ENCODE results near the gene SLC25A27.

The SLC25A27 gene

GRCh38 chr6:46684771-46685170, 32.0 kb downstream of the SLC25A27 start:
- no peak for TF ChIP-seq CTCF (IDR thresholded peaks at IDR 0.05; ENCODE audit: insufficient read depth, low read length, poor library complexity, severe bottlenecking)
- no peak for TF ChIP-seq EZH2phosphoT487 (conservative IDR thresholded peaks at IDR 0.05; ENCODE audit: low read length)

GRCh38 chr6:46687619-46688097, 34.9 kb downstream of the SLC25A27 start, which contains the start of gene TDRD6:
TDRD6 (plus strand) TSS chr6:46687885; CDS start chr6:46688129, 244 bp downstream.
- no peaks in the 10 kb centered on the region for H3K9me2 ChIP-seq (replicated peaks; ENCODE audit: insufficient read depth, low read length)
- H3K36me3 ChIP-seq (ENCODE audit: low read length) = peaks cover 20% of the 10 kb centered on the region; the same call in 1 of the 2 replicates
- no peak within 1 kb of the TSS for H3K27ac ChIP-seq (ENCODE audit: low read depth, low read length)
- H2AFZ ChIP-seq (ENCODE audit: low read depth, low read length, severe bottlenecking) = no peak within 1 kb of the TSS
- H3F3A ChIP-seq (ENCODE audit: insufficient read depth) = peaks cover 12% of the 10 kb centered on the region; the same call in 1 of the 2 replicates
- TF ChIP-seq CTCF (IDR thresholded peaks at IDR 0.05; ENCODE audit: insufficient read depth, low read length, poor library complexity, severe bottlenecking) (no peak), EZH2phosphoT487 (conservative IDR thresholded peaks at IDR 0.05; ENCODE audit: low read length) (no peak)
- H4K20me1 ChIP-seq (ENCODE audit: low read depth, low read length) = no peaks in the 10 kb centered on the region
- H3K9me3 ChIP-seq (ENCODE audit: insufficient read depth, low read length) = no peaks in the 10 kb centered on the region
- no peak within 1 kb of the TSS for H3K4me2 ChIP-seq (ENCODE audit: low read depth, low read length, poor library complexity, severe bottlenecking)
- H3K4me3 ChIP-seq (ENCODE audit: insufficient read depth, low read length, poor library complexity, severe bottlenecking) = no peak within 1 kb of the TSS
- no peaks in the 10 kb centered on the region for H3K79me2 ChIP-seq (ENCODE audit: insufficient read depth, low read length)
- no peak within 1 kb of the TSS for H3K9ac ChIP-seq (ENCODE audit: low read length)
- no peaks in the 10 kb centered on the region for H3K27me3 ChIP-seq (ENCODE audit: low read length)

More at GRCh38 chr6:46684771-46685170, 32.0 kb downstream of the SLC25A27 start:
- no peaks in the 10 kb centered on the region for H3K9me3 ChIP-seq (ENCODE audit: insufficient read depth, low read length)
- no peaks in the 10 kb centered on the region for H3K9me2 ChIP-seq (replicated peaks; ENCODE audit: insufficient read depth, low read length)
- H3K4me3 ChIP-seq (ENCODE audit: insufficient read depth, low read length, poor library complexity, severe bottlenecking) = no peak overlapping the region
- H3K36me3 ChIP-seq (ENCODE audit: low read length) = peaks cover 43% of the 10 kb centered on the region; the same call in 1 of the 2 replicates
- H3K4me2 ChIP-seq (ENCODE audit: low read depth, low read length, poor library complexity, severe bottlenecking) = no peak overlapping the region
- H3F3A ChIP-seq (ENCODE audit: insufficient read depth) = peaks cover 23% of the 10 kb centered on the region; the same call in 1 of the 2 replicates
- no peaks in the 10 kb centered on the region for H3K79me2 ChIP-seq (ENCODE audit: insufficient read depth, low read length)
- no peaks in the 10 kb centered on the region for H4K20me1 ChIP-seq (ENCODE audit: low read depth, low read length)
- H2AFZ ChIP-seq (ENCODE audit: low read depth, low read length, severe bottlenecking) = no peak overlapping the region
- no peaks in the 10 kb centered on the region for H3K27me3 ChIP-seq (ENCODE audit: low read length)
- no peak overlapping the region for H3K9ac ChIP-seq (ENCODE audit: low read length)
- no peak overlapping the region for H3K27ac ChIP-seq (ENCODE audit: low read depth, low read length)

GRCh38 chr6:46688117-46688965, 35.6 kb downstream of the SLC25A27 start:
- Histone ChIP-seq H3K9me2 (replicated peaks; ENCODE audit: insufficient read depth, low read length) (no peaks in the 10 kb centered on the region), H3K9me3 (ENCODE audit: insufficient read depth, low read length) (no peaks in the 10 kb centered on the region), H3K79me2 (ENCODE audit: insufficient read depth, low read length) (no peaks in the 10 kb centered on the region), H3K4me2 (ENCODE audit: low read depth, low read length, poor library complexity, severe bottlenecking) (no peak overlapping the region), H3K9ac (ENCODE audit: low read length) (no peak overlapping the region), H3K27me3 (ENCODE audit: low read length) (no peaks in the 10 kb centered on the region), H3F3A (ENCODE audit: insufficient read depth) (peaks cover 5% of the 10 kb centered on the region; the same call in 1 of the 2 replicates), H3K4me3 (ENCODE audit: insufficient read depth, low read length, poor library complexity, severe bottlenecking) (no peak overlapping the region), H3K36me3 (ENCODE audit: low read length) (peaks cover 13% of the 10 kb centered on the region; the same call in 1 of the 2 replicates), H4K20me1 (ENCODE audit: low read depth, low read length) (no peaks in the 10 kb centered on the region), H2AFZ (ENCODE audit: low read depth, low read length, severe bottlenecking) (no peak overlapping the region), H3K27ac (ENCODE audit: low read depth, low read length) (no peak overlapping the region)
- TF ChIP-seq CTCF (IDR thresholded peaks at IDR 0.05; ENCODE audit: insufficient read depth, low read length, poor library complexity, severe bottlenecking) (no peak), EZH2phosphoT487 (conservative IDR thresholded peaks at IDR 0.05; ENCODE audit: low read length) (no peak)

All from SU-DHL-6 (cell line).